NCI-H1105 treated with DMSO at 0.1 percent for 48 hours (cell line): Measurements from ENCODE around the gene PBLD.
"Not testable (repeated sequence)": the region's sequence is repeated elsewhere in the genome, so short reads cannot be mapped to it uniquely, and the experiment has no call there.

Experiments
- DNase-seq: peaks from one replicate; lab custom pipeline; 2025; lab: John Stamatoyannopoulos, UW

The PBLD gene

GRCh38 chr10:68330852-68331454 is 1.8 kb downstream of the PBLD start:
- no peak for DNase-seq

GRCh38 chr10:68329506-68329861 is 3.2 kb downstream of the PBLD start:
- no peak for DNase-seq

- peak; percentile 10 for DNase-seq
These were observed 4.6 kb downstream of the PBLD start for GRCh38 chr10:68327889-68328786.

GRCh38 chr10:68324396-68324795 is 8.3 kb downstream of the PBLD start:
- not testable (repeated sequence) for DNase-seq

- DNase-seq: no peak
These were observed 14.2 kb downstream of the PBLD start for GRCh38 chr10:68318331-68319059.

DNA sequence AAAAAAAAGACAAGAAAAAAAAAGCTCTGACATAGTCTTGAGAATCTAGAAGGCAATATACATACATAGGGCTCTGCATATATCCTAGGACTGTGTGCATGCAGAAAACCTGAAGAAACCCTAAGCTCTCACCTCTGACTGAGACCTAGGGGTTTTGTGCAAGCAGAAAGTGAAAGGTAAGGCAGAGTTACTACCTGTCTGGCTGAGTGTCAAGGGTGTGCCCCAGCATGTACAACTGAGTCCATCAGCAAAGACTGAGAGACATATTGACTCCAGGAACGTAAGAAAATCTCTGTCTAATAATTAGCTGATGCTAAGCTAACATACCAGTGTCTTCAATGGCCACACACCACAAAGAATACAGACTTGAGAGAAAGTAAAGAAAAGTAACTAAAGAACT is 17.1 kb downstream of the PBLD start:
- DNase-seq: no peak

DNA sequence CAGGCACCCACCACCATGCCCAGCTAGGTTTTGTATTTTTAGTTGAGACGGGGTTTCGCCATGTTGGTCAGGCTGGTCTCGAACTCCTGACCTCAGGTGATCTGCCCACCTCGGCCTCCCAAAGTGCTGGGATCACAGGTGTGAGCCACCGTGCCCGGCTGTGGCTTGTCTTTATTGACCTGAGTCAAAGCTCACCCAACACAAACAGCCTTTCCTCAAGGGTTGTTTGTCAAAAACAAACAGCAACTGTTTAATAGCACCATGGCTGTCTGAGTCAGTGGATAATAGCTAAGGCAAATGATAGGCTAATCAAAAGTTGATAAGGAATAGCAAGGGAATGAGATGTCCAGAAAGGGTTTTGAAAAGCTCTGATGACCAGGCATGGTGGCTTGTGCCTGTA is 17.8 kb downstream of the PBLD start:
- not testable (repeated sequence) for DNase-seq

DNA sequence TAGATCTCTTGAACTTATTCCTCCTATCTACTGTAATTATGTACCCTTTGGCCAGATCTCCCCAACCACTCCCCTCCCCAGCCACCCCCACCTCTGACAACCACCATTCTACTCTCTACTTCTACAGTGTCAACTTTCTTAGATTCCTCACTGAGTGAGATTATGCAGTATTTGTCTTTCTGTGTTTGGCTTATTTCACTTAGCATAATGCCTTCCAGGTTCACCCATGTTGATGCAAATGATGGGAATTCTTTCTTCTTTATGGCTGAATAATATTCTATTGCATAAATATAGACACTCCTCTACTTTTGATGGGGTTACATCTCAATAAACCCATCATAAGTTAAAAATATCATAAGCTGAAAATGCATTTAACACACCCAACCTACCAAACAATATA is 22.2 kb downstream of the PBLD start:
- DNase-seq: no peak

DNA sequence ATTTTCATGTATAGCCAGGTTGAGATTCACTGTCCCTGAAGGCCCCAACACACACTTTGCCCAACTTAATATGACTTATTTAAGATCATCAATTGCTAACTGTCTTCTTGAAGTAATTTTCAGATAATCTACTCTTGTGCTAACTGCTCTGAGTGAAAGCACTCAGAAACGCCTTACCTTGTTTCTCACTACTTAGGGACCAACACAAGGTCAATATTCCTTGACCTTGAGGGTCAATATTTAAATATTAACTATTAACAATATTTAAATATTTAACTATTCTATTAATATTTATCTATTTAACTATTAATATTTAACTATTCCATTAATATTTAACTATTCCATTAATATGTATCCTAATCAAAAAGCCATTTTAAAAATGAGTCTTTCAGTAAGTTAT is 26.9 kb downstream of the PBLD start:
- no peak for DNase-seq

DNA sequence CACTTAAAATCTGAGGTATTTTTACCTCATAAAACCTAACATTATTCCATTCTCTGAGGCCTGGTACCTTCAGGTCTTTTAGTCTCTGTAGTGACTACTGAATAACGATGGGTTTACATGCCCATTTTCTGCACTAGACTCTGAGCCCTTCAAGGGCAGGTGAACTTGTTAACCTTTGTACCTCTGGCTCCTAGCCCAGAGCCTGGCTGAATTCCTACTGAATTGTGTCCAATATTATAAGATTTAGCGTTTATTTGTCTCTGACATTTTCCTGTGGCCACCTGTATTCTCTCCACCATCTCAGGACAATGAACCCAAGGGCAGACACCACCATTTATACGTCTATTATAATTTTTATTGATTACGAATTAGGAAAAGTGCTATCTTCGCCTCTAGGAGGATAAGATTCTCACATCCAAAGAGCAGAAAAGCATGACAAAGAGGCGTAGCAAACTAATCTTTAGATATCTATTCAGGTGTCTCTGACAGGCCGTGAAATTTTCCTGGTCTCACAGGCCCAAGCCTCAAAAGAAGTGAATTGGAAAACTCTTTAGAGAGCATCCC is 28.8 kb downstream of the PBLD start:
- no peak for DNase-seq

- DNase-seq: no peak
These were observed 29.9 kb downstream of the PBLD start for GRCh38 chr10:68302871-68303270.

DNA sequence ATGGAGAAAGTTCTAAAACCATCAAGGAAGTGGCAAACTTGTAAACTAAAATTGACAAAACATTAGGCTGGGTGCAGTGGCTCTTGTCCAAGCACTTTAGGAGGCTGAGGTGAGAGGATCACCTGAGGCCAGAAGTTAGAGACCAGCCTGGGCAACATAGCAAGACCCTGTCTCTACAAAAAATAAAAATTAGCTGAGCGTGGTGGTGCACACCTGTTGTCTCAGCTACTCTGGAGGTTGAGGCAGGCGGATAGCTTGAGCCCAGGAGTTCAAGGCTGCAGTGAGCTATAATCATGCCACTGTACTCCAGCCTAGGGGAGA is 30.3 kb downstream of the PBLD start:
- DNase-seq: no peak

DNA sequence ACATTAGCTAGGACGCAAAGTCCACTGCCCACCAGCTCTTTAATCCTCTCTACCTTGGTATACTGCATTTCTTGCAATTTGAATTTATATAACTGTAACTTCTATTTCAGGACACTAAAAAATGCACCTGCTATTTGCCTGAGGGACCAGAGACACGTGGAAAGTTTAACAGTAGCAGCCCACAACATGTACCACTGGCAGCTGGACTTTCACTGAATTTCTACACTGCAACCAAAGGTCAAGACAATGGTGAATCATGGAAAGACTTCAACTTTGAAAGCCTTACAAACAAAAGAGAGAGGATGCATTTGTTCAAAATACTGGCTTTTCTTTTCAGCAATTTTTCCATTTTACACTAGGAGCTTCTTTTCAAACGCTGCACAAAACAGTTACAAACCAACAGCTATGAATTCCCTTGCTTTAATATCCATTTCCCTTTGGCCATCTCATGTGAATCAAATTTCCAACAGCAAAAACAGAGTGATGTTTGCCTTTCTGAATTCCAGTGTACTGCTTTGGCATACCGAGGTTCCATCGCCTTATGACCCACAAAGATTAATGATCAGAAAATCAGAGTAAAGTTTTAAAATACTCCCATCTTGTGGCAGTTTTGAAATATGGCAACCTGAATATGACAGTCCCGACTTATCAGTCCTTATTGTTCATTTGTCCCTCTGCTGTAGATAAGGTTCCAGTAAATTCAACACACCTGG is 30.8 kb downstream of the PBLD start:
- peak; percentile 30 for DNase-seq

GRCh38 chr10:68301301-68301700 is 31.4 kb downstream of the PBLD start:
- no peak for DNase-seq

- DNase-seq: no peak
These were observed 35.7 kb downstream of the PBLD start for GRCh38 chr10:68296843-68297663.

GRCh38 chr10:68290736-68291135 is 42.0 kb downstream of the PBLD start:
- no peak for DNase-seq

GRCh38 chr10:68288717-68289116 is 44.0 kb downstream of the PBLD start:
- DNase-seq: no peak

GRCh38 chr10:68284062-68285001 is 48.4 kb downstream of the PBLD start:
- no peak for DNase-seq

GRCh38 chr10:68280758-68281157 is 52.0 kb downstream of the PBLD start:
- no peak for DNase-seq
